Left lobe of liver (tissue), 2 donors: ENCODE results near the gene OGDH. TPM values are rescaled to one million over a fixed set of nuclear protein-coding genes. Genes with fewer than 3 reads are reported as not detected.

Experiments
- ATAC-seq: fragments of 200-7000 bp; cut with Tn5 transposase; one replicate; pipeline ENCODE4 v1.9.1; 2020; ENCODE audit warnings: mild to moderate bottlenecking, moderate library complexity
- DNase-seq: peaks from one replicate; pipeline ENCODE4 v3.0.0-alpha.2; 2020; ENCODE audit warnings: low spot score
- total RNA-seq: library from RNA; stranded (reverse); gene quantifications from one replicate; pipeline ENCODE4 v1.2.1, GENCODE V29; 2021
- donor health status: DM: no; HTN: no; CAD: no; lungs with moderate emphysema.
- donor health status: DM: no; HTN: yes; CAD: no.

OGDH gene
- total RNA-seq, 1 donor from 2014 or later = 50.9 TPM

DNA sequence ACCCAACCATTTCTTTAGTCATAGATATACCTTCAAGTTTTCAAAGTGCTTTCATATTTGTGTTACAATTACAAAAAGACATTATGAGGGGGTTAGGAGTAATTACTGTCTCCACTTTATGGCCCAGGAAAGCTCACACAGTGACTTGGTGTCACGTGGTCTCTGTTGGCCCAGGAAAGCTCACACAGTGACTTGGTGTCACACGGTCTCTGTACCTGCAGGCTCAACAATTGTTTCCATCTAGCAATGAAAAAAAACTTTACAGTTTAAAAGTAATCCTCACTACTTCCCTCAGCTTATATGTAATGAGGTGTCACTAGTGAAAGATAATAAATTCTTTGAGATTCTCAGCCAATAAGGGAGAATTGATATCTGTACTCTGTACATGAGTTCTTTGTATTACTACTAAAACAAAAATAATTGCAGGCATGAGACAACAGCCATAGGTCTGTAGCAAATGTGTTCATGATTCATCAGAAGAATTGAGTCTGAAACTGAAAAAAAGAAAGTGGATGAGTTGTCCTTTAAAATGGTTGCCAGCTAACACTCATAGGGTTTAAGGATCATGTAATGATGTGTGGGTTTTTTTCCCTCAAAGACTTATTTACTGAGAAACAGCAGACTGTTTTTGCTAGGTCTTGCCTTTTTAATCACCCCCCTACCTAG, 10.9 kb downstream of the OGDH start:
- DNase-seq = no peak
- ATAC-seq = no peak

DNA sequence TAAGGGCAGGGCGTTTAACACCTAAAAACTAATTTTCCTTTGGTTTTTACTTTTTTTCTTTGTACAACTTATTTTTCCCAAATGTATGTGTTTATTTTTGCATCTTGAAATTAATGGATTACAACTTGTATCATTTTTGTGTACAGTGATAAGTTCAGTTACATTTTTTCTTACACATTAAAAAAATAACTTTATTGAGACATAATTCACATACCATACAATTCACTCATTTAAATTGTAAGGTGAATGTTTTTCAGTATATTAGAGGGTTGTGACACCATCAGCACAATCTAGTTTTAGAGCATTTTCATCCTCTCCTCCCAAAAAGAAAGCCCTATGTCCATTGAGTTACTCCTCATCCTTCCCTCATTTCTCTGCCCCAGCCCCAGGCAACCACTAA, 11.6 kb downstream of the OGDH start:
- ATAC-seq = no peak
- DNase-seq = no peak

GRCh38 chr7:44618753-44619152, 12.3 kb downstream of the OGDH start:
- DNase-seq (no peak), ATAC-seq (no peak)

DNA sequence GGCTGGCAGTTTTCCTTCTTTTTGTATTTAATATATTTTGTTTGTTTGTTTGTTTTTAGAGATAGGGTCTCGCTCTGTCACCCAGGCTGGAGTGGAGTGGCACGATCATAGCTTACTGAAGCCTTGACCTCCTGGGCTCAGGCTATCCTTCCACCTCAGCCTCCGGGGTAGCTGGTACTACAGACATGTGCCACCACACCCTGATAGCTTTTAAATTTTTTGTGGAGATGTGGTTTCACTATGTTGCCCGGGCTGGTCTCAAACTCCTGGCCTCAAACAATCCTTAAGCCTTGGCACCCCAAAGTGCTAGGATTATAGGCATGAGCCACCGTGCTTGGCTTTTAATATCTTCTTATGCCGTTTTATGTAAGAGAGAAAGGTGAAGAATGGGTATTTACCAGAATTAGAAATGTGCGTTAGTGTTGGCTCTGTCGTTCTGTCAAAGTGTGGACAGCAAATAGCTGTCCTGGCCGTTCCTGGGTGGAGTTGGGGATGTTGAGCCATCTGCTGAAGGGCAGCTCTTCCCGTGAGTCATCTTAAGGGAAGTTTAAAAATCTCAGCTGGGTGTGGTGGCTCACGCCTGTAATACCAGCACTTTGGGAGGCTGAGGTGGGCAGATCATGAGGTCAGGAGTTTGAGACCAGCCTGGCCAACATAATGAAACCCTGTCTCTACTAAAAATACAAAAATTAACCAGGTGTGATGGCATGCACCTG, 14.8 kb downstream of the OGDH start:
- ATAC-seq (no peak), DNase-seq (no peak)

DNA sequence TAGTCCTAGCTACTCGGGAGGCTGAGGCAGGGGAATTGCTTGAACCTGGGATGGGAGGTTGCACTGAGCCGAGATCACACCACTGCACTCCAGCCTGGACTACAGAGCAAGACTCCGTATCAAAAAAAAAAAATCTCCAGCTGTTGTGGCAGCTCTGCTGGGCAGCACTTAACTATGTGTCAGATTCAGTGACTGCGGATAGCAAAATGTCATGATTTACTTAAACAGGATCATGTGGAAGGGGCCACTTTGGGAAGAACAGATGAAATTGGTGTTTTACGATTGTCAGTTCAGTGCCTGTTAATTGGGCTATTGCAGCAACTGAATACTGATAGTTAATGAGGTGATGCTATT, 15.3 kb downstream of the OGDH start:
- ATAC-seq (no peak), DNase-seq (no peak)

- DNase-seq (no peak), ATAC-seq (peak; percentile 79)
Observed at GRCh38 chr7:44622342-44623151, 16.1 kb downstream of the OGDH start.

- no peak for DNase-seq
- ATAC-seq = no peak
Observed at GRCh38 chr7:44624318-44624717, 17.9 kb downstream of the OGDH start.

DNA sequence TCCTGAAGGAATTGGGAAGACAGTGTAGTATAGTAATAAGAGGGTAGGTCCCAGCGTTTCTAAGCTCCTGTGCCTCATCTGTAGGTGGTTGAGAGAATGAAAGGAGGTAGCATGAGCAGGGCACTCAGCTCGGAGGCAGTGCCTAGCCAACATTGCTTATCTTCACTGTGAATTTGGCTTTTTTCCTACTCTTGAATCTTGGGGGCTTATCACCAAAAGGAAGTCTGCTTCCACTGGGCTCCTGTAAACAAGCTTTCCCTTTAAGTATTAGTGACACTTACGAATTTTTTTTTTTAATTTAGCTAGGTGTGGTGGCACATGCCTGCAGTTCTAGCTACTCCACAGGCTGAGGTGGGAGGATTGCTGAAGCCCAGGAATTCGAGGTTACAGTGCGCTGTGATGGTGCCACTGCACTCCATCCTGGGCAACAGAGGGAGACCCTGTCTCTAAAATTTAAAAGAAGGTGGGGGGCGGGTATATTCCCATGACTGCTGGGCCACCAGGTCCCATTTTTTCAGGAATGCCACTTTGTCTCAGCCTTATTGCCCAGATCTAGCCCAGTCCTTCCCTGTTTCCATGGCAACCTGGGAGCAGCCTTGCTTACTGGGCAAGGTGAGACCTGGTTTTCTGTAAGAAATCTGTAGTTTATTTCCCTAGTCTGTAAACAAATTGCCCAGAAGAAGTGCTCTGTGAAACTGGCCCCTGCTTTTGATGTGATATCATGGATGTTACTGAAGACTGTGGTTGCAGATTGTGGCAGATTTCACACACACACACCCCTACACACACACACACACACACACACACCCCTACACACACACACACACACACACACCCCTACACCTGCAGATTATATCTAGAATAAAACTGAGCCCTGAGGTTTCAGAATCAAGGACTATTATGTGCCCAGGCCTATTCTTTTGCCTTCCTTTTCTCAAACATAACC, 19.4 kb downstream of the OGDH start:
- no peak for DNase-seq
- no peak for ATAC-seq

DNA sequence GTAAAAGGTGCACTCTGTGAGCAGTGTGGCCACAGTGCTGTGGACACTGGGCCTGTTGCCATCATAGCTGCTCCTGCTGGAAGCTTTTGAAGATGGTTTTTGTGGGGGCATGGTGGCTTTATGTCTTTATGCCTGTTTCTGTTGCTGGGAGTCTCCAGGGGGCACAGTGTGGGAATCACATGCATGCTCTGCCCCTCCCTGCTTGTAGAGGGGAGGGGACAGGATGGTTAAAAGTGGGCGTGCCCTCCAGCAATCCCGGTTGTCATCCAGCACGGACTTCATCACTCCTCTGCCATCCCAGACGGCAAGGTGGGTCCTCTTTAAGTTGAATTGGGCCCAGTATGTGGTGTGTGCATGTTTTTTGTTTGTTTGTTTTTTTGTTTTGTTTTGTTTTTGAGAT, 20.2 kb downstream of the OGDH start:
- DNase-seq (no peak), ATAC-seq (no peak)

GRCh38 chr7:44629829-44630522, 23.5 kb downstream of the OGDH start:
- ATAC-seq (no peak), DNase-seq (no peak)

DNA sequence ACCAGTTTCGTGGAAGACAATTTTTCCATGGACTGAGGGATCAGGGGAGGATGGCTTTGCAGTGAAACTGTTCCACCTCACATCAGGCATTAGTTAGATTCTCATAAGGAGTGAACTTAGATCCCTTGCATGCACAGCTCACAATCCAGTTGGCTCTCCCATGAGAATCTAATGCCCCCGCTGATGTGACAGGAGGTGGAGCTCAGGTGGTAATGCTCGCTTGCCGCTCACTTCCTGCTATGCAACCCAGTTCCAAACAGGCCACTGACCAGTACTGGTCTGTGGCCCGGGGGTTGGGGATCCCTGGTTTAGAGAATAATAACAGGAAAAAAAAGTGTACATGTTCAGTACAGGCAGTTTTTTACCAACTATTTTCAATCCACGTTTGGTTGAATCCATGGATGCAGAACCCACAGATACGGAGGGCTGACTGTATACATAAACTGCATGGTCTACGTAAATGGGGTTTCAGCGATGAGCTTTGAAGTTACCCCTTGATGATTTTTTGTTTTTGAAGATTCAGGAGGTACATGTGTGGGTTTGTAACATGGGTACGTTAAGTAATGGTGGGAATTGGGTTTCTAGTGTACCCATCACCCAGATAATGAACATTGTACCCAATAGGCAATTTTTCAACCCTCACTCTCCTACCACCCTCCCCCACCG, 24.5 kb downstream of the OGDH start:
- no peak for ATAC-seq
- no peak for DNase-seq

- DNase-seq (no peak), ATAC-seq (no peak)
Observed at GRCh38 chr7:44631458-44632115, 25.2 kb downstream of the OGDH start.

DNA sequence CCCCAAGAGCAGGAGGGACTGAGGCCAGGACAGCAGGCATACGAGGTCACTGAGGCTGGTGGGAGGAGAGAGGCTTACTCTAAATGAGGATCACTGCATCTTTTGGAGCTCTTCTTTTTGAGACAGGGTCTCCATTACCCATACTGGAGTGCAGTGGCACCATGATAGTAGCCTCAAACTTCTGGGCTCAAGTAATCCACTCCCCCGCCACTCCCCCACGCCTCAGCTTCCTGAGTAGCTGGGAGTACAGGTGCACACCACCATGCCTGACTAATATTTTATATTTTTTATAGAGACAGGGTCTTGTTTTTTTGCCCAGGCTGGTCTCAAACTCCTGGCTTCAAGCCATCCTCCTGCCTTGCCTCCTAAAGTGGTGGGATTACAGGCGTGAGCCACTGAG, 25.8 kb downstream of the OGDH start:
- no peak for ATAC-seq

DNA sequence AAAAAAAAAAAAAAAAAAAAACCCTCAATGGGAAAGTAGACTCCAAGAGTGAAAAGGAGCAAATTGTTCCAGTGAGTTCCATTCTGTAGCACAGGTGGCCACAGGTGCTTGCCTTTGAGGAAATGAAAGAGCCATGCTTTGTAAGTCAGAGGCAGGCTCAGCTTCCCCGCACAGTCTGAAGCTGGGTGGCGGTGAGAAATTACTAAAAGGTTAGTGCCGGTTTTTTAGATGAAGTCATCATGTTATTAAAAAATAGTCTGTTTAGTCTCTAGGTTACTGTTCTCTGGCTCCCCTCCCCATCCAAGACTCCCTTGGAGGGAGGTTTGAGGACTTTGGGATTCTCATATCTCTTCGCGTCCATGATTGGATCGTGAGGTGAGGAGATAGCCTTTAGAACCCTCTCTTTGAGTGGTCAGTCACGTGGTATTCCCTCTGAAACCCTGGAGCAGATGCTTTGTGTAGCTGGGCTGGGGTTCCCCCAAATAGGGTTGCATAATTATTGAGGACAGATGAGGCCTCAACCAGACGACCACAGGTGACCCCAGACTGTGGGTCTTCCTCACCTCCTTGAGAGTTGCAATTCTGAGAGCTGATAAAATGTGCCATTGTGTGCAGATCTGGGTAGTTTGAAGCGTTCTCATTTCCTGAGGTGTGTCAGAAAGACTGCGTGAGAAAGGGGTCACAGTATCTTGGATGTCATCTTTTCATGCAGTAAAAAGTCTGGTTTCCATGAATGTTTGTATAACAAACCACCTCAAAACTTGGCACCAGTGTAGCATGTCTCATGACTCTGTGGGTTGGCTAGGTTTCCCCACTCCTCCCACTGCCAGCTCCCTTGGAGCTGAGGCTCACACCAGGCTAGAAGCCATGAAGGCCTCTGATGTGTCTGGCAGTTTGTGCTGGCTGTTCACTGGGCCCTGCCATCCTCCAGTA, 27.1 kb downstream of the OGDH start:
- ATAC-seq (peak; percentile 89), DNase-seq (peak; percentile 72)

More for the DNA sequence above, 25.8 kb downstream of the OGDH start:
- no peak for DNase-seq

DNA sequence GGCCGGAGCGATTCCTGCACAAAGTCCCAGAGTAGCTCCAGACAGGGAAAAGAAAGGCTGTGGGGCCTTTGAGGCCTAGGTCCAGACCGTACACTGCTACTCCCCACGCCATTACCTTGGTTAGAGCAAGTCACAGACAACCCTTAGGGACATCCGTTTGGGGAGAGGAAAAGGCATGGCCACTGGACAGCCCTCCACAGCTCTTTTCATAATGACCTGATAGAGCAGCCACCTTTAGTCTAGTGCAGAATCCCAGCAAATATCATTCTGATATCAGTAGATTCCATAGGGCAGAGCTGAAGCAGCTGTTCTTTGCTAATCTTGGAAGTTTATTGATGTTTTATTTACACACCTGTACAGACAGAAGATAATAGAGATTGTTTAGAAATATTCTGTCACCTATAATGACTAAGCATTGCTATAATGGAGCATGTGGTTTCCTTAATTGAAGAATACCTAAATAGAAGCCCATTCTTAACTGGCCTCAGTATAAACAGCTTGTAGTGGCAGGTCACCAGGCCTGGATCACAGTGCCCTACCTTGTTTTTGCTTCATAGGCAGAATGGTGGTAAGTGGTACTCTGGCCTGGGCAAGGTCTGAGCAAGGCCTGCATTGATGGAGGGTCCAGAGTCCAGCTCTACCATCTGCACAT, 27.9 kb downstream of the OGDH start:
- ATAC-seq (peak; percentile 42), DNase-seq (peak; percentile 41)

DNA sequence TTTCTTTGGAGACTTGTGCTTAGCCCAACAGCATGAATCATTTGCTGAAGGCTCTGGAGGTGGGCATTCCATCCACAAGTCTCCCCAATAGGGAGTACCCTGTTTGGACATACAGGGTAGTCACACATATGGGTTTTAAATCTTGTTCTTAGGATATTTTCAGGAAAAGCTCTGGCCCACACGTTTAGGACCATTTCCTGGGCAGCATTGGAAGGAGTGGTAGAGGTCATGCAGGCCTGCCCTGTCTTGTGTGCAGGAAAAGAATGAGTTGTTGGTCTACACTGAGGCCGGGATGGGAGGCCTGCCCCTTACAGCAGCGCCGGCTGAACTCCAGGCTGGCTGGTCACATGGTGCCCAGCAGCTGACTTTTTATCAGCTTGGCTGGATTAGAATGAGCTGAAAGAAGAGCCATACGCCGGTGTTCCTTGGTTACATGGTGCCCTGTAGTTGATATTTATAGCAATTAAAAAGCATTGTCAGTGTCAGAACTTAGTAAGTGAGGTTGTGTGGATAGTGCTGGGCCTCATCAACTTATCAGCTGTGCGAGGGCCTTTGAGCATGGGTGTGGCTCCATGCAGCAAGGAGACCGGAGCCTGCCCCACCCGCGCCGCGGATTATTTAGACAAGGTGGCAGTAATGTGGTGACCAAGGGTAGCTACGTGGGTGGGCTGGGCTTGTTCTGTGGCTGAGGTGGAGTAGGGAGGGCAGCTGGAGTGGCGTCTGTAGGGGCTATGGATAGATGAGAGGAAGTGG, 28.6 kb downstream of the OGDH start:
- ATAC-seq (no peak), DNase-seq (peak; percentile 45)
